Right lobe of liver (tissue), 4 donors: ENCODE results near the gene ACOT7.

Source experiments
- CTCF ChIP-seq, 4 donors: fragments of 200-600 bp in 3 of 4; fragments of 450-650 bp in 1 of 4; IDR thresholded peaks; one replicate each; pipeline versions ENCODE4 v1.5.1 to v1.8.0; 2016 to 2022; ENCODE audit warnings: antibody characterized with exemption in 4 of 4, mild to moderate bottlenecking in 2 of 4
- POLR2A ChIP-seq: fragments of 450-650 bp; IDR thresholded peaks from one replicate; pipeline ENCODE4 v1.6.1; 2017; ENCODE audit warnings: antibody characterized with exemption, mild to moderate bottlenecking
- donor health status: DM: no; HTN: no; CAD: no.
- donor health status: DM: no; HTN: no; CAD: no.
- donor health status: DM: no; HTN: yes; CAD: no.

GRCh38 chr1:6325482-6325881, 68.1 kb downstream of the ACOT7 start:
- TF ChIP-seq CTCF (IDR thresholded peaks at IDR 0.05) (no peak), POLR2A (no peak)
